Activated gamma-delta T cell treated with anti-CD3 and anti-CD28 coated beads, Interleukin-2, amount 50 U/mL, for 16 hours (primary cell): ENCODE results near the gene GPS1.

Experiments
- DNase-seq: peaks from one replicate; pipeline ENCODE4 v3.0.0-alpha.2; 2020; ENCODE audit warnings: low read depth

GPS1 gene

GRCh38 chr17:82079001-82079677 is 27.4 kb downstream of the GPS1 start:
- no peak for DNase-seq

- no peak for DNase-seq
Observed at GRCh38 chr17:82080048-82080788, 28.5 kb downstream of the GPS1 start.

GRCh38 chr17:82080789-82081464 is 29.2 kb downstream of the GPS1 start:
- no peak for DNase-seq

- no peak for DNase-seq
Observed at GRCh38 chr17:82081546-82081945, 29.8 kb downstream of the GPS1 start.

- no peak for DNase-seq
Observed at GRCh38 chr17:82081966-82082365, 30.3 kb downstream of the GPS1 start.

- DNase-seq: no peak
Observed at GRCh38 chr17:82082456-82082855, 30.8 kb downstream of the GPS1 start.

- no peak for DNase-seq
Observed at GRCh38 chr17:82083009-82083408, 31.3 kb downstream of the GPS1 start.

GRCh38 chr17:82083533-82084359 is 32.0 kb downstream of the GPS1 start:
- DNase-seq: no peak

GRCh38 chr17:82084373-82085030 is 32.8 kb downstream of the GPS1 start:
- DNase-seq: no peak

GRCh38 chr17:82085031-82085861 is 33.5 kb downstream of the GPS1 start:
- DNase-seq: no peak

- DNase-seq: no peak
Observed at GRCh38 chr17:82085931-82086764, 34.5 kb downstream of the GPS1 start.

GRCh38 chr17:82086941-82087906 is 35.5 kb downstream of the GPS1 start:
- no peak for DNase-seq

- DNase-seq: no peak
Observed at GRCh38 chr17:82087961-82088837, 36.5 kb downstream of the GPS1 start.

GRCh38 chr17:82088838-82089722 is 37.4 kb downstream of the GPS1 start:
- no peak for DNase-seq

GRCh38 chr17:82089723-82090548 is 38.2 kb downstream of the GPS1 start:
- no peak for DNase-seq
